ENCODE measurements around the gene NUDT15. TPM values are rescaled to one million over a fixed set of nuclear protein-coding genes. Genes with fewer than 3 reads are reported as not detected.
A peak's percentile ranks its signal among the peaks of the same experiment; 100 is the strongest.
"Not testable (repeated sequence)": the region's sequence is repeated elsewhere in the genome, so short reads cannot be mapped to it uniquely, and the experiment has no call there.

NUDT15 gene
- polyA plus RNA-seq, 6 donors from 2014 or later, result 7.7 to 32.3 (median 10.2) TPM

- ATAC-seq (ENCODE audit: low read depth in 2 of 2), result not testable (repeated sequence)
These were observed 21.0 kb downstream of the NUDT15 start for GRCh38 chr13:48058536-48058935.

DNA sequence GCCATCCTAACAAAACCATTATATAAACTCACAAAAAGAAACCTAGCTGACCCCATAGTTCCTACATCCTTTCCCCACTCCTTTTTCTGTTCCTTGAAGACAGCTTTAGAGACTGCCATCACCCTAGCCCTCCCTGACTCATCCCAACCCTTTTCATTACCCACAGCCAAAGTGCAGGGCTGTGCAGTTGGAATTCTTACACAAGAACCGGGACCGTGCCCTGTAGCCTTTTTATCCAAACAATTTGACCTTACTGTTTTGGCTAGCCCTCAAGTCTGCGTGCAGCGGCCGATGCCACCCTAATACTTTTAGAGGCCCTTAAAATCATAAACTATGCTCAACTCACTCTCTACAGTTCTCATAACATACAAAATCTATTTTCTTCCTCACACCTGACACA, 22.4 kb downstream of the NUDT15 start:
- H3K9me3 Mint-ChIP-seq; DNase-seq; ATAC-seq (ENCODE audit: low read depth in 2 of 2); H3K4me3 Mint-ChIP-seq; H3K27me3 Mint-ChIP-seq: not testable (repeated sequence)
- H3K4me1 Mint-ChIP-seq, result peaks cover 0 to 31% (median 15%) of the 10 kb centered on the region in 3 donors
- peak overlapping the region in 5 of 6 donors; percentile 7 to 75 (median 49) for H3K27ac Mint-ChIP-seq
- H3K36me3 Mint-ChIP-seq, result peaks cover 4 to 19% of the 10 kb centered on the region in 2 donors

More at GRCh38 chr13:48058536-48058935, 21.0 kb downstream of the NUDT15 start:
- DNase-seq, H3K4me3 Mint-ChIP-seq, H3K27me3 Mint-ChIP-seq, H3K9me3 Mint-ChIP-seq: not testable (repeated sequence)
- peaks cover 0 to 31% (median 15%) of the 10 kb centered on the region in 3 donors for H3K4me1 Mint-ChIP-seq
- peak overlapping the region in 1 of 6 donors; percentile 47 for H3K27ac Mint-ChIP-seq
- peaks cover 0 to 19% of the 10 kb centered on the region in 2 donors for H3K36me3 Mint-ChIP-seq

DNA sequence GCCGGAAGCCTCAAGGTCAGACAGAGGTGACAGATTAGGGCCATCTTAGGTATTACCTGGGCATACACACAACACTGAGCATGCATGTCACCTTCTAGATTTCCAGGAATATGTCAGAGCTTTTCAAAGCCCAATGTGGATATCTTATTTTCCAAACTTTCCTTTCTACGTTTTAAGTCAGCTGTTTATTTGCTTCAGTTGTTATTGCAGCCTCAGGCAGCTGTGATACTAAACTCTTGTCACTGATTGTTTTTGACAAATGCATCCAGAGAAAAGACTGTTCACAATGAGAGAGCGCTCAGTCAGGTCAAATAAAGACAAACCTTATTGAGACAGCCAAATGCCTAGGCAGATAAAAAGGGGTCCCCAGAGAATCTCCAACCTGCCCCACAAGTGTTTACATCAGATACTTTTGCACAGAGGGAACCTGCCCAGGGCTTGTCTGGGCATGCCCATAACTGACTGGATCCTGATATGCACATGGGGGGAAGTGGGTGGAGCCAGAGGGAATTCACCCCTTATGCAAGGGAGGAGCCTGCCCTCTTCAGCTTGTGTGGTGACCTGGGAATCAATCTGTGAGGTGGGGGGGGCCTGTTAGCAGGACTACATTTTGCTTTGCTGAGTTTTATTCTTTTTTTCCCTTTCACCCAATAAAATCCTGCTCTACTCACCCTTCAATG, 28.9 kb downstream of the NUDT15 start:
- H3K4me3 Mint-ChIP-seq, result no peak overlapping the region

GRCh38 chr13:48068036-48068435, 30.5 kb downstream of the NUDT15 start:
- Mint-ChIP-seq H3K36me3 (peaks cover 29 to 42% of the 10 kb centered on the region in 2 donors), H3K4me1 (no peaks in the 10 kb centered on the region), H3K4me3 (no peak overlapping the region), H3K9me3 (peaks cover 4 to 62% (median 30%) of the 10 kb centered on the region in 7 donors), H3K27me3 (no peaks in the 10 kb centered on the region), H3K27ac (peak overlapping the region in 1 of 6 donors; percentile 50)
- no peak for DNase-seq
- ATAC-seq (ENCODE audit: low read depth in 2 of 2), result no peak

More for the DNA sequence above, 28.9 kb downstream of the NUDT15 start:
- no peaks in the 10 kb centered on the region for H3K27me3 Mint-ChIP-seq
- peak overlapping the region in 2 of 6 donors; percentile 24 to 81 for H3K27ac Mint-ChIP-seq
- H3K4me1 Mint-ChIP-seq, result no peaks in the 10 kb centered on the region
- peaks cover 29 to 30% of the 10 kb centered on the region in 2 donors for H3K36me3 Mint-ChIP-seq
- H3K9me3 Mint-ChIP-seq, result peaks cover 4 to 51% (median 24%) of the 10 kb centered on the region in 7 donors
- no peak for ATAC-seq (ENCODE audit: low read depth in 2 of 2)
- DNase-seq, result no peak

- no peak overlapping the region for H3K4me3 Mint-ChIP-seq
- ATAC-seq (ENCODE audit: low read depth in 2 of 2) (no peak), DNase-seq (no peak)
- H3K27me3 Mint-ChIP-seq, result no peaks in the 10 kb centered on the region
- no peak overlapping the region for H3K27ac Mint-ChIP-seq
- no peaks in the 10 kb centered on the region for H3K4me1 Mint-ChIP-seq
- H3K9me3 Mint-ChIP-seq, result peaks cover 4 to 67% (median 30%) of the 10 kb centered on the region in 7 donors
- H3K36me3 Mint-ChIP-seq, result peaks cover 30 to 45% of the 10 kb centered on the region in 2 donors
These were observed 31.4 kb downstream of the NUDT15 start for GRCh38 chr13:48068952-48069351.

DNA sequence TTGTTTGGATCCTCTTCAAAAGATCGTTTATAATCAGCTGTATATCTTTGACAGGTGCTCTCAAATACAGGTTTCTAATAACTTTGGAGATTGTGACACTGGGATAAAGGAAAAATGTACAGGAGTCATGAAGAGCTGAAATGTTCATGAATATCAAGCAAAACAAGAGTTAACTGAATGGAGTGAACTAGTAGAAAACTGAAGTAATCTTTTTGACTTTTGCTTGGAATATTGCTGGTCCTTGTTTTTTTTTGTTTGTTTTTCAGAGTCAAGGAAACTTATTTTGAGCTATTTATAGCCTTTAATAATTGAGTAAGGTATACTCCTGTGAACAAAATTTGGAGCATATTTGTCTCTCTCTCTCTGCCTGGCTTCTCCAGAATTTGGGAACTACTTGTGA, 32.0 kb downstream of the NUDT15 start:
- H3K9me3 Mint-ChIP-seq, result peaks cover 4 to 70% (median 32%) of the 10 kb centered on the region in 7 donors
- no peaks in the 10 kb centered on the region for H3K27me3 Mint-ChIP-seq
- H3K4me3 Mint-ChIP-seq, result no peak overlapping the region
- no peak for ATAC-seq (ENCODE audit: low read depth in 2 of 2)
- H3K36me3 Mint-ChIP-seq, result peaks cover 31 to 49% of the 10 kb centered on the region in 2 donors
- DNase-seq, result no peak
- peaks cover 0 to 2% (median 0%) of the 10 kb centered on the region in 3 donors for H3K4me1 Mint-ChIP-seq
- peak overlapping the region in 1 of 6 donors; percentile 44 for H3K27ac Mint-ChIP-seq

- Mint-ChIP-seq H3K27ac (no peak overlapping the region), H3K27me3 (no peaks in the 10 kb centered on the region), H3K4me3 (no peak overlapping the region), H3K36me3 (peaks cover 38 to 57% of the 10 kb centered on the region in 2 donors), H3K9me3 (peaks cover 4 to 70% (median 33%) of the 10 kb centered on the region in 7 donors), H3K4me1 (peaks cover 0 to 2% (median 0%) of the 10 kb centered on the region in 3 donors)
- DNase-seq, result no peak
- no peak for ATAC-seq (ENCODE audit: low read depth in 2 of 2)
These were observed 33.4 kb downstream of the NUDT15 start for GRCh38 chr13:48070942-48071341.

- Mint-ChIP-seq H3K4me1 (peaks cover 0 to 2% (median 0%) of the 10 kb centered on the region in 3 donors), H3K9me3 (peaks cover 4 to 58% (median 30%) of the 10 kb centered on the region in 7 donors), H3K4me3 (no peak overlapping the region), H3K36me3 (peaks cover 39 to 45% of the 10 kb centered on the region in 2 donors), H3K27ac (no peak overlapping the region), H3K27me3 (no peaks in the 10 kb centered on the region)
- DNase-seq (no peak), ATAC-seq (ENCODE audit: low read depth in 2 of 2) (no peak)
These were observed 34.8 kb downstream of the NUDT15 start for GRCh38 chr13:48072304-48072703.

GRCh38 chr13:48072787-48073186, 35.3 kb downstream of the NUDT15 start:
- H3K36me3 Mint-ChIP-seq, result peaks cover 34 to 42% of the 10 kb centered on the region in 2 donors
- DNase-seq, result no peak
- H3K9me3 Mint-ChIP-seq, result peaks cover 4 to 54% (median 29%) of the 10 kb centered on the region in 7 donors
- H3K4me1 Mint-ChIP-seq, result peaks cover 0 to 2% (median 0%) of the 10 kb centered on the region in 3 donors
- no peaks in the 10 kb centered on the region for H3K27me3 Mint-ChIP-seq
- H3K27ac Mint-ChIP-seq, result no peak overlapping the region
- no peak overlapping the region for H3K4me3 Mint-ChIP-seq
- no peak for ATAC-seq (ENCODE audit: low read depth in 2 of 2)

GRCh38 chr13:48074006-48074405, 36.5 kb downstream of the NUDT15 start:
- no peak for ATAC-seq (ENCODE audit: low read depth in 2 of 2)
- H3K4me1 Mint-ChIP-seq, result peaks cover 0 to 9% (median 8%) of the 10 kb centered on the region in 3 donors
- H3K9me3 Mint-ChIP-seq, result peaks cover 4 to 44% (median 22%) of the 10 kb centered on the region in 7 donors
- peak overlapping the region in 1 of 6 donors; percentile 36 for H3K27ac Mint-ChIP-seq
- no peak for DNase-seq
- H3K27me3 Mint-ChIP-seq, result no peaks in the 10 kb centered on the region
- no peak overlapping the region for H3K4me3 Mint-ChIP-seq
- H3K36me3 Mint-ChIP-seq, result peaks cover 27 to 34% of the 10 kb centered on the region in 2 donors

DNA sequence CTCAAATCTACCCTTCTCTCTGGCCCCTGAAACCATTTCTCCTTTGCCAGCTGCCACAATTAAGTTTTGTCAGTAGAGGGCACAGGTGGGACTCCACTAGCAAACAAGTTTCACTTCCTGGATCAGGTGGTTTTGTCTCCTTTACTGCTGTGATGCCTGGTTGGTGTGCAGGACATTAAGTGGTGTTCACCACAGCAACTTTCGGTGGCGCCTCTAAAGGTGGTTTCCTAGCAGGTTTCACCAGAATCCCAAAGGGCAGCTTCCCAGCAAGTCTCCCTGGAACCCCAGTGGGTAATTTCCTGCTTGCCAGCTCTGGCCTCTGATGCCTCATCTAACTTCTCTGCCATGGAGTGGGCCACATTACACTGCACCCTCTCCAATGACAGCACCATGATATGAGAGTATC, 40.7 kb downstream of the NUDT15 start:
- Mint-ChIP-seq H3K9me3 (peaks cover 0 to 8% (median 0%) of the 10 kb centered on the region in 7 donors), H3K4me1 (peaks cover 0 to 9% (median 8%) of the 10 kb centered on the region in 3 donors), H3K27me3 (no peaks in the 10 kb centered on the region), H3K4me3 (peak overlapping the region in 1 of 8 donors; percentile 51), H3K36me3 (peaks cover 21 to 36% of the 10 kb centered on the region in 2 donors), H3K27ac (peak overlapping the region in 2 of 6 donors; percentile 22 to 62)
- DNase-seq (peak; percentile 60), ATAC-seq (ENCODE audit: low read depth in 2 of 2) (peak; percentile 99)

DNA sequence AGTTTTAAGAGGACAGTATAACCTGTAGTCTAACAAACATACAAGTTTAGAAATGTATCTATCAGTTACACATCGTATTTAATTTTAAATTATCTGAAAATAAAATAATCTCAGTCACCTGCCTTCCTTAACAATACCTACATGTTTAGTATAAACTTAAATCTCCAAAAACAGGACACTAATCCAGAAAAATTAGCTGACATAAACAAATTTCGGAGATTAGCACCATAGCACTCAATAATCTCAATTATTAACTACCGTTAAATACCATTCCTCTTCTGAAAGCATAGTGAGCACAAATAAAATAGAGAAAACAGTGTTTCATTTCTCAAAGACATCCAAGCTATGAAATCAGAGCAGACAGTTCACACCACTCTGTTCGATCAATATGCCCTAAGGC, 44.2 kb downstream of the NUDT15 start:
- Mint-ChIP-seq H3K4me1 (peaks cover 0 to 8% (median 8%) of the 10 kb centered on the region in 3 donors), H3K36me3 (peaks cover 8 to 25% of the 10 kb centered on the region in 2 donors), H3K9me3 (no peaks in the 10 kb centered on the region), H3K27me3 (no peaks in the 10 kb centered on the region), H3K27ac (peak overlapping the region in 1 of 6 donors; percentile 25), H3K4me3 (no peak overlapping the region)
- no peak for ATAC-seq (ENCODE audit: low read depth in 2 of 2)
- DNase-seq, result no peak

DNA sequence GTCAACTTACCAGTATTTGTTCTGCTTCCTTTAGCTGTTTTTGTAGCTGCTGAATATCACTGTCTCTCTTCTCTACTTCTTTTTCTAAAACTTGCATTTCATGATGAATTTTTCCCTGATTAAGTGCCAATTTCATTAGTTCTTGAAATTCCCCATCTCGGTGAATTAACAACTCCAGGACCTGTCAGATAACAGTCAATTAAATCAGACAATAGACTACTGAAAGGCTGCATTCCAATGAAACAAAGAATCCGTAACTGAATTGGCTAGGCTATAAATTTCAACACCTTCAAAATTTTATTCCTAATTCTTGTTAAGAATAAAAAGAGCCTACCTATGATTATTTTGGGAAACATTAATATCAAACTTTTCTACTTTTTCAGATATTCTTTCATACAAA, 48.7 kb downstream of the NUDT15 start:
- no peak for ATAC-seq (ENCODE audit: low read depth in 2 of 2)
- Mint-ChIP-seq H3K36me3 (peaks cover 8 to 10% of the 10 kb centered on the region in 2 donors), H3K27me3 (no peaks in the 10 kb centered on the region), H3K9me3 (no peaks in the 10 kb centered on the region), H3K4me3 (no peak overlapping the region), H3K27ac (peak overlapping the region in 2 of 6 donors; percentile 53 to 66), H3K4me1 (peaks cover 4 to 21% (median 8%) of the 10 kb centered on the region in 3 donors)
- DNase-seq, result no peak

DNA sequence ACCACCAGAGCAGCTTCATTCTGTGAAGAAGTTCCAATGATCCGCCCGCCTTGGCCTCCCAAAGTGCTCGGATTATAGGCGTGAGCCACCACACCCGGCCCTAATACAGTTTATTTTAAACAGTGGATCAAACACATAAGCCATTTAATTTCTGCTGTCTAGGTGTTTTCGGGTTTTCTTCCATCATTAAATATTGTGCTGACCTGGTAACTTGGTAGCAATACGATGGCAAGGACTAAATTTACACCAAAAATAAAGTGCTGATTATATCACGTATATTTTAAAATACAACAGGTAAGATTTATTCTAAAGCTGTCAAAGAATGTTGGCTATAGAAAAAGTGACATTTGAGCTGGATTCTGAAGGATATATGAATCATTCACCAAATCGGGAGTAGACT, 56.1 kb downstream of the NUDT15 start:
- Mint-ChIP-seq H3K36me3 (no peaks in the 10 kb centered on the region), H3K27ac (peak overlapping the region; percentile 12 to 99 (median 75)), H3K9me3 (peaks cover 0 to 2% (median 0%) of the 10 kb centered on the region in 7 donors), H3K4me1 (peaks cover 36 to 60% (median 50%) of the 10 kb centered on the region in 3 donors), H3K27me3 (peaks cover under 1 to 2% (median 1%) of the 10 kb centered on the region in 3 donors), H3K4me3 (peak overlapping the region; percentile 89 to 99 (median 96))
- ATAC-seq (ENCODE audit: low read depth in 2 of 2), result no peak
- no peak for DNase-seq

Data from naive B cell (primary cell).